ENCODE data around the gene ATF4. TPM values are rescaled to one million over a fixed set of nuclear protein-coding genes. Genes with fewer than 3 reads are reported as not detected.

The ATF4 gene
- total and polyA plus RNA-seq, 2 of the 13 experiments (the other 11 are each of a cell fraction or from before 2014, with no cell fraction given) = 486 to 1,297 TPM

- TF ChIP-seq TBL1XR1 (IDR thresholded peaks at IDR 0.05; ENCODE audit: borderline replicate concordance, low read length, partially characterized antibody) (no peak), ZNF367 (CRISPR knock-in tag; IDR thresholded peaks at IDR 0.05; ENCODE audit: borderline replicate concordance) (no peak), PAX8 (CRISPR knock-in tag; IDR thresholded peaks at IDR 0.05; ENCODE audit: borderline replicate concordance) (no peak), NRL (CRISPR knock-in tag; IDR thresholded peaks at IDR 0.05; ENCODE audit: borderline replicate concordance) (peak; percentile 21; the same call in 1 of the 2 replicates), ZC3H13 (CRISPR knock-in tag; IDR thresholded peaks at IDR 0.05) (0 out of 2 replicates have a peak, but pooled peaks have one; percentile 70), AFF4 (CRISPR knock-in tag; IDR thresholded peaks at IDR 0.05) (0 out of 2 replicates have a peak, but pooled peaks have one; percentile 51), DMAP1 (CRISPR knock-in tag; IDR thresholded peaks at IDR 0.05) (peak; percentile 86), KAT2B (IDR thresholded peaks at IDR 0.05; ENCODE audit: borderline replicate concordance, low read depth, low read length) (no peak), SIX1 (CRISPR knock-in tag; IDR thresholded peaks at IDR 0.05; ENCODE audit: borderline replicate concordance) (peak; percentile 84; the same call in 1 of the 2 replicates), HES4 (CRISPR knock-in tag; IDR thresholded peaks at IDR 0.05; ENCODE audit: borderline replicate concordance) (no peak; the same call in 1 of the 2 replicates), FOSL1 (CRISPR knock-in tag; IDR thresholded peaks at IDR 0.05; ENCODE audit: borderline replicate concordance) (no peak), RNF2 (conservative IDR thresholded peaks at IDR 0.05; ENCODE audit: low read depth) (no peak), FOXO4 (CRISPR knock-in tag; conservative IDR thresholded peaks at IDR 0.05) (no peak), TIGD3 (CRISPR knock-in tag; IDR thresholded peaks at IDR 0.05; ENCODE audit: borderline replicate concordance) (no peak), ZNF570 (CRISPR knock-in tag; IDR thresholded peaks at IDR 0.05; ENCODE audit: borderline replicate concordance) (no peak), ZNF44 (CRISPR knock-in tag; IDR thresholded peaks at IDR 0.05) (no peak), FOXK1 (CRISPR knock-in tag; IDR thresholded peaks at IDR 0.05; ENCODE audit: borderline replicate concordance, low read depth) (peak; percentile 70; the same call in 1 of the 2 replicates), ZNF382 (CRISPR knock-in tag; IDR thresholded peaks at IDR 0.05; ENCODE audit: borderline replicate concordance) (no peak), MLXIP (CRISPR knock-in tag; IDR thresholded peaks at IDR 0.05; ENCODE audit: borderline replicate concordance) (no peak)
These were observed 12.1 kb downstream of the ATF4 start, which contains the start of gene RPS19BP1 (continued) for GRCh38 chr22:39532215-39533073.

Data from HepG2 (cell line).